ENCODE measurements around the gene TTC22. TPM values are rescaled to one million over a fixed set of nuclear protein-coding genes. Genes with fewer than 3 reads are reported as not detected.

TTC22 gene
- total RNA-seq, 1 donor from 2014 or later, result 11.0 TPM

GRCh38 chr1:54754486-54755285, 46.4 kb downstream of the TTC22 start:
- intact Hi-C loops (cut with micrococcal nuclease), result no loop called here

- intact Hi-C loops (cut with micrococcal nuclease), result no loop called here
Measured at GRCh38 chr1:54754045-54754444, 47.1 kb downstream of the TTC22 start.

GRCh38 chr1:54751426-54751825, 49.7 kb downstream of the TTC22 start:
- intact Hi-C loops (cut with micrococcal nuclease), result no loop called here

GRCh38 chr1:54750596-54750995, 50.5 kb downstream of the TTC22 start:
- intact Hi-C loops (cut with micrococcal nuclease), result no loop called here

GRCh38 chr1:54748094-54748835, 52.9 kb downstream of the TTC22 start:
- intact Hi-C loops (cut with micrococcal nuclease), result no loop called here

GRCh38 chr1:54745864-54746263, 55.3 kb downstream of the TTC22 start:
- intact Hi-C loops (cut with micrococcal nuclease), result no loop called here

- intact Hi-C loops (cut with micrococcal nuclease), result no loop called here
Measured at GRCh38 chr1:54745274-54745673, 55.8 kb downstream of the TTC22 start.

GRCh38 chr1:54744696-54745095, 56.4 kb downstream of the TTC22 start:
- intact Hi-C loops (cut with micrococcal nuclease), result no loop called here

GRCh38 chr1:54743416-54744226, 57.5 kb downstream of the TTC22 start:
- intact Hi-C loops (cut with micrococcal nuclease), result no loop called here

- intact Hi-C loops (cut with micrococcal nuclease), result no loop called here
Measured at GRCh38 chr1:54742282-54742681, 58.8 kb downstream of the TTC22 start.

GRCh38 chr1:54741531-54741930, 59.6 kb downstream of the TTC22 start:
- intact Hi-C loops (cut with micrococcal nuclease), result no loop called here

GRCh38 chr1:54738244-54738643, 62.9 kb downstream of the TTC22 start:
- intact Hi-C loops (cut with micrococcal nuclease), result no loop called here

GRCh38 chr1:54736685-54737084, 64.4 kb downstream of the TTC22 start:
- intact Hi-C loops (cut with micrococcal nuclease), result no loop called here

Other genes starting within 250 kb of the TTC22 start
- gene FAM151A, start 177.8 kb downstream of the TTC22 start, total RNA-seq, result not detected in 2 replicates
- gene MROH7, start 159.5 kb downstream of the TTC22 start, total RNA-seq, result 0.39 TPM in 1 of 2 replicates, not detected in the other
- 24.0 and 27.1 TPM in 2 replicates for gene TTC4, start 85.5 kb downstream of the TTC22 start, total RNA-seq
- 5.0 and 5.6 TPM in 2 replicates for gene PARS2, start 36.8 kb downstream of the TTC22 start, total RNA-seq
- 130 and 139 TPM in 2 replicates for gene DHCR24, start 85.9 kb upstream of the TTC22 start, total RNA-seq
- gene TMEM61, start 179.3 kb upstream of the TTC22 start, total RNA-seq, result not detected in 2 replicates
- not detected in 2 replicates for gene BSND, start 197.6 kb upstream of the TTC22 start, total RNA-seq
- gene PCSK9, start 238.2 kb upstream of the TTC22 start, total RNA-seq, result not detected in 2 replicates

Measured in T-helper 1 cell treated with Interleukin-12 subunit alpha and Interleukin-12 subunit beta and Interleukin-4 antibody, amounts not matched to agents 30 ng/mL and 1 ng/mL, for 36 hours (primary cell).